Measurements from ENCODE around the gene TAF11L5.
"Not testable (repeated sequence)": the region's sequence is repeated elsewhere in the genome, so short reads cannot be mapped to it uniquely, and the experiment has no call there.

Gene TAF11L5

GRCh38 chr5:17524935-17525334 lies at the start of gene TAF11L5:
TAF11L5 (plus strand) TSS chr5:17525235.
- not testable (repeated sequence) for H3K27me3 Mint-ChIP-seq; H3K27ac Mint-ChIP-seq; H3K9me3 Mint-ChIP-seq; H3K4me1 Mint-ChIP-seq (ENCODE audit: low read depth); H3K36me3 Mint-ChIP-seq (ENCODE audit: low read depth); H3K4me3 Mint-ChIP-seq

DNA sequence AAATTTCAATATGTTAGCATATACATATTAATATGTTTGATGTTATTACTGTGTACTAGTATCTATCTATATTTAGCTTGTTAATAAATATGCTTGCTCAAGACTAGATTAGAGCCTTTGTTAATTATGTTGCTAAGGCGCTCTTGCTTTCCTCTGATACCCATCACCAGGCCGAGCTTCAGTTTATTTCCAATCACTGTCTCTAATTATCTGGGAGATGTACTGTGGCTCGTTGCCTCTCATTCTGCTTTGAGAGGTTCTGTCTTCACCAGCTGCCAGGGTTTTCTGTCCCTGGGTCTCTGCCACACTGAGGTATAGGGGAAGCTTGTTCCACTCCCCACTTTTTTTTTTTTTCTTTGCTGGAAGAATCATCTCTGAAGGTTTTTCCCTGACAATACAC lies 48.0 kb upstream of the TAF11L5 start:
- no peaks in the 10 kb centered on the region for H3K9me3 Mint-ChIP-seq
- no peaks in the 10 kb centered on the region for H3K4me1 Mint-ChIP-seq (ENCODE audit: low read depth)
- H3K27ac Mint-ChIP-seq: no peak overlapping the region
- no peak overlapping the region for H3K4me3 Mint-ChIP-seq
- H3K36me3 Mint-ChIP-seq (ENCODE audit: low read depth): no peaks in the 10 kb centered on the region
- H3K27me3 Mint-ChIP-seq: no peaks in the 10 kb centered on the region

- Mint-ChIP-seq H3K27ac (no peak overlapping the region), H3K4me1 (ENCODE audit: low read depth) (no peaks in the 10 kb centered on the region), H3K27me3 (no peaks in the 10 kb centered on the region), H3K36me3 (ENCODE audit: low read depth) (no peaks in the 10 kb centered on the region), H3K9me3 (no peaks in the 10 kb centered on the region), H3K4me3 (no peak overlapping the region)
These were observed 47.3 kb upstream of the TAF11L5 start for GRCh38 chr5:17477573-17478265.

DNA sequence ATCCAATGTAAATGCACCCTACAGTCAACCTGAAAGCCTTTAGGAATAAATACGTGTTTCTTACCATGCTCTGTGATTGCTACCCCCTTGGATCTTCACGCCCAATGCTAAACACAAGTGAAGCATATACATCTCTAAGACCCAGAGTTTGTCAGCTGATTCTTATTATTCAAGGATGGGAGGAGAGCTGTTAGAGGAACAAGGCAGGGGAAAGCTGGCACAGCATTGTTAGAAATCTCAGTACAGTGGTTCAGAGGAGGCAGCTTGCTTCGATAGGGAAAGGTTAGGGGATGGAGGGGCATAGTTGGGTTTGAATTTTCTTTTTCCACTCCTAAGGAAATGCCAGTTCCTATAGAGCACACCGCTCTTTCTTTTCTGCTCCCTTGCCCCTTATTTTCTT lies 43.7 kb upstream of the TAF11L5 start:
- Mint-ChIP-seq H3K9me3 (peaks cover 2% of the 10 kb centered on the region), H3K4me1 (ENCODE audit: low read depth) (no peaks in the 10 kb centered on the region), H3K27ac (no peak overlapping the region), H3K27me3 (no peaks in the 10 kb centered on the region), H3K4me3 (no peak overlapping the region), H3K36me3 (ENCODE audit: low read depth) (no peaks in the 10 kb centered on the region)

DNA sequence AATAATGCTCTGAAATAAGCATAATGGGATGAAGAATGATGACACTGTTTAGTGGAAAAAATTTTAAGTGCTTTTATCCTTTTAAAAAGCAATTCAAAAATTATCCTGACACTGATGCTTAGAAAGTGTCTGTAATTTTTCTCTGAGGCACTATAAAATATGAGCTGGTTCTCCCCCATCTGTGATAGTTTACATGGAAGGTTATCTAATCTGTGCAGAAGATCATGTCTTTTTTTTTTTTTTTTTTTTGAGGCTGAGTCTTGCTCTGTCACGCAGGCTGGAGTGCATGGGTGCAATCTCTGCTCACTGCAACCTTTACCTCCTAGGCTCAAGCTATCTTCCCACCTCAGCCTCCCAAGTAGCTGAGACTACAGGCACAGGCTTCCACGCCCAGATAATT lies 42.2 kb upstream of the TAF11L5 start:
- Mint-ChIP-seq H3K4me3 (no peak overlapping the region), H3K4me1 (ENCODE audit: low read depth) (no peaks in the 10 kb centered on the region), H3K36me3 (ENCODE audit: low read depth) (no peaks in the 10 kb centered on the region), H3K27me3 (no peaks in the 10 kb centered on the region), H3K27ac (no peak overlapping the region), H3K9me3 (peaks cover 2% of the 10 kb centered on the region)

DNA sequence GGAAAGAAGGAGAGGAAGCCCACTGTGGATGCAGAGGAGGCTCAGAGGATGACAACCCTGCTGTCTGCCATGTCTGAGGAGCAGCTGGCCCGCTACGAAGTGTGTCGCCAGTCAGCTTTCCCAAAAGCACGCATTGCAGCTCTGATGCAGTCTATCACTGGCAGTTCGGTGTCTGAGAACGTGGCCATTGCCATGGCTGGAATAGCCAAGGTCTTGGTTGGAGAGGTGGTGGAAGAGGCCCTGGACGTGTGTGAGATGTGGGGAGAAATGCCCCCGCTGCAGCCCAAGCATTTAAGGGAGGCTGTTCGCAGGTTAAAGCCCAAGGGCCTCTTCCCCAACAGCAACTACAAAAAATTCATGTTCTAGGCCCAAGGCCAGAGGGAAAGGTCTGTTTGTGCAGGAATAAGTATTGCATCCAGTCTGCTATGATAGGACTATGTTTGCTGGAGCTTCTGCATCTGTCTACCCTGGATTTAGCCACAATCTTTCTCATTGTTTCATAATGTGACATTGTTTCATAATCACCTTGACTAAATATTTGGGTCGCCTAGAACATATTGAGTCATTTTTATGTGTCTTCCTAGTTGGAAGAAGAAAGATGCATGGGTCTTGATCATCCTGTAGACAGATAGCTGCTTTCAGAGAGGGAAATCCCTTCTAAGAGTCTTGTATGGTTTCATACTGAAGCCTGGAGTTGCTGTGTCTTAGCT lies 38.4 kb upstream of the TAF11L5 start:
- H3K27me3 Mint-ChIP-seq; H3K4me3 Mint-ChIP-seq; H3K27ac Mint-ChIP-seq; H3K9me3 Mint-ChIP-seq; H3K4me1 Mint-ChIP-seq (ENCODE audit: low read depth); H3K36me3 Mint-ChIP-seq (ENCODE audit: low read depth): not testable (repeated sequence)

GRCh38 chr5:17487174-17487512 lies 37.9 kb upstream of the TAF11L5 start:
- H3K36me3 Mint-ChIP-seq (ENCODE audit: low read depth): no peaks in the 10 kb centered on the region
- no peak overlapping the region for H3K4me3 Mint-ChIP-seq
- no peaks in the 10 kb centered on the region for H3K4me1 Mint-ChIP-seq (ENCODE audit: low read depth)
- peaks cover 2% of the 10 kb centered on the region for H3K9me3 Mint-ChIP-seq
- no peaks in the 10 kb centered on the region for H3K27me3 Mint-ChIP-seq
- H3K27ac Mint-ChIP-seq: no peak overlapping the region

- H3K4me1 Mint-ChIP-seq (ENCODE audit: low read depth); H3K4me3 Mint-ChIP-seq; H3K27me3 Mint-ChIP-seq; H3K36me3 Mint-ChIP-seq (ENCODE audit: low read depth); H3K27ac Mint-ChIP-seq: not testable (repeated sequence)
- H3K9me3 Mint-ChIP-seq: peaks cover 10% of the 10 kb centered on the region
These were observed 33.8 kb upstream of the TAF11L5 start for GRCh38 chr5:17491257-17491656.

GRCh38 chr5:17492770-17493169 lies 32.3 kb upstream of the TAF11L5 start:
- peaks cover 10% of the 10 kb centered on the region for H3K9me3 Mint-ChIP-seq

DNA sequence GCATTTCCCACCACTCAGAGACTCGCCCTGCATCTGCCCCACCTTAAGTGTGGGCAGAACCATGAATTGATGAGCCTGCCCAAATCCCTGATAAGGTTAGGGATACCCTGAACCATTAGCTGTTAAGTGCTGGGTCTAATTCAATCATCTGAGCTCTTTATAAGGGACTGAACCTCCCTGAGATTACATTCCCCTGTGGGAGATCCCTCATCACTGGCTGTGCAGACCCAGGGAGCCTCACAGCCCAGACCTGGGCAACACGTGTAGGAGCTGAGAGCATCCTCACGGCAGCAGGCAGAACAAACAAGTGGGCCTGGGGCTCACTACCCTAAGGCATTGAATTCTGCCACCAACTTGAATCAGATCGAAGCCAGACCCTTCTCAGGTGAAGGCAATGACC lies 27.6 kb upstream of the TAF11L5 start:
- Mint-ChIP-seq H3K4me1 (ENCODE audit: low read depth) (no peaks in the 10 kb centered on the region), H3K4me3 (no peak overlapping the region), H3K27ac (no peak overlapping the region), H3K27me3 (peaks cover 4% of the 10 kb centered on the region), H3K9me3 (peaks cover 10% of the 10 kb centered on the region), H3K36me3 (ENCODE audit: low read depth) (no peaks in the 10 kb centered on the region)

More at GRCh38 chr5:17492770-17493169, 32.3 kb upstream of the TAF11L5 start:
- H3K27me3 Mint-ChIP-seq: peaks cover 4% of the 10 kb centered on the region
- no peaks in the 10 kb centered on the region for H3K4me1 Mint-ChIP-seq (ENCODE audit: low read depth)
- no peak overlapping the region for H3K4me3 Mint-ChIP-seq
- no peak overlapping the region for H3K27ac Mint-ChIP-seq
- H3K36me3 Mint-ChIP-seq (ENCODE audit: low read depth): no peaks in the 10 kb centered on the region

- not testable (repeated sequence) for H3K4me3 Mint-ChIP-seq; H3K36me3 Mint-ChIP-seq (ENCODE audit: low read depth); H3K27me3 Mint-ChIP-seq; H3K27ac Mint-ChIP-seq; H3K9me3 Mint-ChIP-seq; H3K4me1 Mint-ChIP-seq (ENCODE audit: low read depth)
These were observed 27.1 kb upstream of the TAF11L5 start, which contains the start of gene TAF11L2 for GRCh38 chr5:17497931-17498330. TAF11L2 (plus strand) TSS chr5:17498231.

- no peaks in the 10 kb centered on the region for H3K36me3 Mint-ChIP-seq (ENCODE audit: low read depth)
- H3K27ac Mint-ChIP-seq: no peak overlapping the region
- peaks cover 5% of the 10 kb centered on the region for H3K9me3 Mint-ChIP-seq
These were observed 13.2 kb upstream of the TAF11L5 start for GRCh38 chr5:17511775-17512325.

DNA sequence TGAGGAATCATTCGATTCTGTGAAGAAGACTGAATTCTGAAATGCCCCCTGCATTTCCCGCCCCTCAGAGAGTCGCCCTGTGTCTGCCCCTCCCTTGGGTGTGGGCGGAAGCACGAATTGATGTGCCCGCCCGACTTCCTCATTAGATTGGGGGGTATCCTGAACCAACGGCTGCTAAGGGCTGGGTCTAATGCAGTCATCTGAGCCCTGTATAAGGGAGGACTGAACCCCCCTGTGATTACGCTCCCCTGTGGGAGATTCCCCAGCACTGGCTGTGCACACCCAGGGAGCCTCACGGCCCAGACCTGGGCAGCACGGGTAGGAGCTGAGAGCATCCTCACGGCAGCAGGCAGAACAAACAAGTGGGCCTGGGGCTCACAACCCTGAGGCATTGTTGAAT lies 7.5 kb upstream of the TAF11L5 start:
- not testable (repeated sequence) for H3K27me3 Mint-ChIP-seq; H3K4me1 Mint-ChIP-seq (ENCODE audit: low read depth); H3K4me3 Mint-ChIP-seq; H3K9me3 Mint-ChIP-seq; H3K27ac Mint-ChIP-seq; H3K36me3 Mint-ChIP-seq (ENCODE audit: low read depth)

More at GRCh38 chr5:17511775-17512325, 13.2 kb upstream of the TAF11L5 start:
- Mint-ChIP-seq H3K4me3 (no peak overlapping the region), H3K4me1 (ENCODE audit: low read depth) (no peaks in the 10 kb centered on the region), H3K27me3 (no peaks in the 10 kb centered on the region)

DNA sequence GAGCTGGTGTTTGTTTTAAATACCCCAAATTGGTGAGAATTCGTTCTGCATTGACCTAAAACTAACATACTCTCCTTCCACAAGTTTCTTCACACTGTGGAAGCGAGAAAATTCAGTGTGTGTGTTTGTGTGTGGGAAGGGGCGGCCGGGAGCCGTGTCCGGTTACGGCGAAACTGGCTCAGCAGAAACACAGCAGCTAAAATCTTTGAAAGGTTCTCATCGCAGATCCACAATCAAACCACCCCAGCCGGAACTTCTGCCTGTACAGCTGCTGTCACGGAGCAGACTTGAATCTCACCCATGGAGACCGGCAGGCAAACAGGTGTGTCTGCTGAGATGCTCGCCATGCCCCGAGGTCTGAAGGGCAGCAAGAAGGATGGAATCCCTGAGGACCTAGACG lies 7.0 kb upstream of the TAF11L5 start, which contains the start of gene TAF11L3:
TAF11L3 (plus strand) TSS at position 301 of the 400 bp plus-strand sequence.
- not testable (repeated sequence) for H3K4me3 Mint-ChIP-seq; H3K27ac Mint-ChIP-seq; H3K9me3 Mint-ChIP-seq; H3K36me3 Mint-ChIP-seq (ENCODE audit: low read depth); H3K27me3 Mint-ChIP-seq; H3K4me1 Mint-ChIP-seq (ENCODE audit: low read depth)

- H3K27ac Mint-ChIP-seq; H3K4me1 Mint-ChIP-seq (ENCODE audit: low read depth); H3K9me3 Mint-ChIP-seq; H3K36me3 Mint-ChIP-seq (ENCODE audit: low read depth); H3K4me3 Mint-ChIP-seq; H3K27me3 Mint-ChIP-seq: not testable (repeated sequence)
These were observed 5.5 kb upstream of the TAF11L5 start for GRCh38 chr5:17519508-17519907.

GRCh38 chr5:17521501-17521900 lies 3.5 kb upstream of the TAF11L5 start, which contains the start of gene TAF11L4:
TAF11L4 (plus strand) TSS chr5:17521801.
- not testable (repeated sequence) for H3K36me3 Mint-ChIP-seq (ENCODE audit: low read depth); H3K4me1 Mint-ChIP-seq (ENCODE audit: low read depth); H3K27ac Mint-ChIP-seq; H3K9me3 Mint-ChIP-seq; H3K27me3 Mint-ChIP-seq; H3K4me3 Mint-ChIP-seq
